ENCODE data around the gene RAI1. TPM values are rescaled to one million over a fixed set of nuclear protein-coding genes. Genes with fewer than 3 reads are reported as not detected.
A peak's percentile ranks its signal among the peaks of the same experiment; 100 is the strongest.

The RAI1 gene
- total and polyA plus RNA-seq, 2 of the 13 experiments (the other 11 are each of a cell fraction or from before 2014, with no cell fraction given): 3.4 to 5.2 TPM

GRCh38 chr17:17682293-17682736 is 1.1 kb downstream of the RAI1 start (continued):
- TF ChIP-seq, protein P1, sequence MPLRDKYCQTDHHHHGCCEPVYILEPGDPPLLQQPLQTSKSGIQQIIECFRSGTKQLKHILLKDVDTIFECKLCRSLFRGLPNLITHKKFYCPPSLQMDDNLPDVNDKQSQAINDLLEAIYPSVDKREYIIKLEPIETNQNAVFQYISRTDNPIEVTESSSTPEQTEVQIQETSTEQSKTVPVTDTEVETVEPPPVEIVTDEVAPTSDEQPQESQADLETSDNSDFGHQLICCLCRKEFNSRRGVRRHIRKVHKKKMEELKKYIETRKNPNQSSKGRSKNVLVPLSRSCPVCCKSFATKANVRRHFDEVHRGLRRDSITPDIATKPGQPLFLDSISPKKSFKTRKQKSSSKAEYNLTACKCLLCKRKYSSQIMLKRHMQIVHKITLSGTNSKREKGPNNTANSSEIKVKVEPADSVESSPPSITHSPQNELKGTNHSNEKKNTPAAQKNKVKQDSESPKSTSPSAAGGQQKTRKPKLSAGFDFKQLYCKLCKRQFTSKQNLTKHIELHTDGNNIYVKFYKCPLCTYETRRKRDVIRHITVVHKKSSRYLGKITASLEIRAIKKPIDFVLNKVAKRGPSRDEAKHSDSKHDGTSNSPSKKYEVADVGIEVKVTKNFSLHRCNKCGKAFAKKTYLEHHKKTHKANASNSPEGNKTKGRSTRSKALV (CRISPR knock-in tag; IDR thresholded peaks at IDR 0.05): peak; percentile 62; the same call in 1 of the 2 replicates
- TF ChIP-seq HBP1 (CRISPR knock-in tag; IDR thresholded peaks at IDR 0.05; ENCODE audit: low read depth): 0 out of 2 replicates have a peak, but pooled peaks have one; percentile 43
- peak; percentile 74 for TF ChIP-seq HDAC1 (CRISPR knock-in tag; IDR thresholded peaks at IDR 0.05)
- peak; percentile 37; the same call in 1 of the 2 replicates for TF ChIP-seq MEIS2 (CRISPR knock-in tag; IDR thresholded peaks at IDR 0.05)
- TF ChIP-seq, protein P2, sequence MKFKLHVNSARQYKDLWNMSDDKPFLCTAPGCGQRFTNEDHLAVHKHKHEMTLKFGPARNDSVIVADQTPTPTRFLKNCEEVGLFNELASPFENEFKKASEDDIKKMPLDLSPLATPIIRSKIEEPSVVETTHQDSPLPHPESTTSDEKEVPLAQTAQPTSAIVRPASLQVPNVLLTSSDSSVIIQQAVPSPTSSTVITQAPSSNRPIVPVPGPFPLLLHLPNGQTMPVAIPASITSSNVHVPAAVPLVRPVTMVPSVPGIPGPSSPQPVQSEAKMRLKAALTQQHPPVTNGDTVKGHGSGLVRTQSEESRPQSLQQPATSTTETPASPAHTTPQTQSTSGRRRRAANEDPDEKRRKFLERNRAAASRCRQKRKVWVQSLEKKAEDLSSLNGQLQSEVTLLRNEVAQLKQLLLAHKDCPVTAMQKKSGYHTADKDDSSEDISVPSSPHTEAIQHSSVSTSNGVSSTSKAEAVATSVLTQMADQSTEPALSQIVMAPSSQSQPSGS (CRISPR knock-in tag; IDR thresholded peaks at IDR 0.05): 0 out of 2 replicates have a peak, but pooled peaks have one; percentile 18
- 0 out of 2 replicates have a peak, but pooled peaks have one; percentile 1 for TF ChIP-seq CREM (IDR thresholded peaks at IDR 0.05)
- no peak for TF ChIP-seq CREM (CRISPR knock-in tag; IDR thresholded peaks at IDR 0.05)
- no peak for TF ChIP-seq ESRRA (CRISPR knock-in tag; IDR thresholded peaks at IDR 0.05; ENCODE audit: low read depth)
- TF ChIP-seq TARDBP (CRISPR knock-in tag; IDR thresholded peaks at IDR 0.05): 0 out of 2 replicates have a peak, but pooled peaks have one; percentile 12
- peak; percentile 63 for TF ChIP-seq AGO2 (optimal IDR thresholded peaks at IDR 0.05; ENCODE audit: low read depth, low read length)
- TF ChIP-seq PHF20 (CRISPR knock-in tag; IDR thresholded peaks at IDR 0.05): peak; percentile 28; the same call in 1 of the 2 replicates
- TF ChIP-seq, protein P3, sequence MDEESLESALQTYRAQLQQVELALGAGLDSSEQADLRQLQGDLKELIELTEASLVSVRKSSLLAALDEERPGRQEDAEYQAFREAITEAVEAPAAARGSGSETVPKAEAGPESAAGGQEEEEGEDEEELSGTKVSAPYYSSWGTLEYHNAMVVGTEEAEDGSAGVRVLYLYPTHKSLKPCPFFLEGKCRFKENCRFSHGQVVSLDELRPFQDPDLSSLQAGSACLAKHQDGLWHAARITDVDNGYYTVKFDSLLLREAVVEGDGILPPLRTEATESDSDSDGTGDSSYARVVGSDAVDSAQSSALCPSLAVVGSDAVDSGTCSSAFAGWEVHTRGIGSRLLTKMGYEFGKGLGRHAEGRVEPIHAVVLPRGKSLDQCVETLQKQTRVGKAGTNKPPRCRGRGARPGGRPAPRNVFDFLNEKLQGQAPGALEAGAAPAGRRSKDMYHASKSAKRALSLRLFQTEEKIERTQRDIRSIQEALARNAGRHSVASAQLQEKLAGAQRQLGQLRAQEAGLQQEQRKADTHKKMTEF (CRISPR knock-in tag; IDR thresholded peaks at IDR 0.05): 0 out of 2 replicates have a peak, but pooled peaks have one; percentile 17
- no peak for TF ChIP-seq HMG20B (CRISPR knock-in tag; conservative IDR thresholded peaks at IDR 0.05)
- no peak for TF ChIP-seq FOXC1 (CRISPR knock-in tag; IDR thresholded peaks at IDR 0.05; ENCODE audit: borderline replicate concordance)
- TF ChIP-seq POLR2A (IDR thresholded peaks at IDR 0.05; ENCODE audit: insufficient read depth in 1 of 2, low read depth in 2 of 2, low read length in 2 of 2): 0 out of 4 replicates have a peak, but pooled peaks of 1 of the 2 experiments have one; percentile 43
- TF ChIP-seq ZNF484 (CRISPR knock-in tag; IDR thresholded peaks at IDR 0.05; ENCODE audit: borderline replicate concordance, low read depth): no peak
- no peak for TF ChIP-seq ZNF3 (CRISPR knock-in tag; IDR thresholded peaks at IDR 0.05)
- peak; percentile 31; the same call in 1 of the 2 replicates for TF ChIP-seq ERF (CRISPR knock-in tag; IDR thresholded peaks at IDR 0.05)
- 0 out of 2 replicates have a peak, but pooled peaks have one; percentile 22 for TF ChIP-seq ZNF614 (CRISPR knock-in tag; IDR thresholded peaks at IDR 0.05; ENCODE audit: borderline replicate concordance)
- no peak for TF ChIP-seq GATAD2A (CRISPR knock-in tag; IDR thresholded peaks at IDR 0.05)
- TF ChIP-seq TFE3 (CRISPR knock-in tag; IDR thresholded peaks at IDR 0.05): no peak

Data from HepG2 (cell line).